Astrocyte (in vitro differentiated cells and primary cell): ENCODE results near the gene PPP3R1. TPM values are rescaled to one million over a fixed set of nuclear protein-coding genes. Genes with fewer than 3 reads are reported as not detected.

Experiments used
- DNase-seq: peaks from one replicate; pipeline ENCODE4 v3.0.0-alpha.2; 2010; ENCODE audit warnings: low read depth
- FAIRE-seq: peaks from 2 replicates; lab custom pipeline; 2011; peaks lifted over from hg19 to GRCh38; lab: Jason Lieb, UNC
- H2AFZ ChIP-seq: 2 replicates; pipeline ENCODE4 v1.6.0; 2012; ENCODE audit warnings: low read depth, low read length, inconsistent platforms
- H3K27ac ChIP-seq: 2 replicates; pipeline ENCODE4 v1.5.1; 2011; ENCODE audit warnings: low read depth, low read length, inconsistent platforms
- H3K27me3 ChIP-seq: 2 replicates; pipeline ENCODE4 v1.6.0; 2011; ENCODE audit warnings: low read length, inconsistent platforms; ENCODE audit not compliant: insufficient read depth
- H3K36me3 ChIP-seq: 2 replicates; pipeline ENCODE4 v1.5.1; 2011; ENCODE audit warnings: low read length, inconsistent platforms; ENCODE audit not compliant: insufficient read depth
- H3K4me1 ChIP-seq: 2 replicates; pipeline ENCODE4 v1.5.1; 2011; ENCODE audit warnings: low read length, inconsistent platforms; ENCODE audit not compliant: insufficient read depth
- H3K4me2 ChIP-seq: 2 replicates; pipeline ENCODE4 v1.6.0; 2012; ENCODE audit warnings: low read length, inconsistent platforms
- H3K4me3 ChIP-seq: 2 replicates; pipeline ENCODE4 v1.5.1; 2011; ENCODE audit warnings: low read depth, mild to moderate bottlenecking, low read length, inconsistent platforms; ENCODE audit not compliant: insufficient read depth
- H3K79me2 ChIP-seq: 2 replicates; pipeline ENCODE4 v1.6.0; 2012; ENCODE audit warnings: mild to moderate bottlenecking, low read length, inconsistent platforms; ENCODE audit not compliant: insufficient read depth
- H3K9ac ChIP-seq: 2 replicates; pipeline ENCODE4 v1.6.0; 2012; ENCODE audit warnings: mild to moderate bottlenecking, low read length, inconsistent platforms
- H3K9me3 ChIP-seq: 2 replicates; pipeline ENCODE4 v1.5.1; 2012; ENCODE audit warnings: low read depth, mild to moderate bottlenecking, low read length, inconsistent platforms; ENCODE audit not compliant: insufficient read depth
- H4K20me1 ChIP-seq: 2 replicates; pipeline ENCODE4 v1.6.0; 2012; ENCODE audit warnings: low read length, inconsistent platforms; ENCODE audit not compliant: insufficient read depth
- H3K27ac Mint-ChIP-seq: one replicate; pipeline ENCODE4 v1.8.0; 2021; ENCODE audit warnings: mild to moderate bottlenecking, mixed read lengths; ENCODE audit not compliant: unreplicated experiment
- H3K27me3 Mint-ChIP-seq: one replicate; pipeline ENCODE4 v1.8.0; 2021; ENCODE audit warnings: low read depth, mixed read lengths; ENCODE audit not compliant: unreplicated experiment
- H3K36me3 Mint-ChIP-seq: one replicate; pipeline ENCODE4 v1.8.0; 2021; ENCODE audit warnings: low read depth, mixed read lengths; ENCODE audit not compliant: unreplicated experiment
- H3K4me1 Mint-ChIP-seq: one replicate; pipeline ENCODE4 v1.8.0; 2021; ENCODE audit warnings: low read depth, mixed read lengths; ENCODE audit not compliant: unreplicated experiment
- H3K4me3 Mint-ChIP-seq: one replicate; pipeline ENCODE4 v1.8.0; 2021; ENCODE audit warnings: mild to moderate bottlenecking, moderate library complexity, mixed read lengths; ENCODE audit not compliant: unreplicated experiment
- H3K9me3 Mint-ChIP-seq: one replicate; pipeline ENCODE4 v1.8.0; 2021; ENCODE audit warnings: mild to moderate bottlenecking, mixed read lengths; ENCODE audit not compliant: unreplicated experiment
- CTCF ChIP-seq: IDR thresholded peaks from 2 replicates; pipeline ENCODE4 v1.5.1; 2011; ENCODE audit warnings: low read depth, mild to moderate bottlenecking, inconsistent platforms, low read length, moderate library complexity; ENCODE audit not compliant: insufficient read depth
- EZH2 ChIP-seq: IDR thresholded peaks from 2 replicates; pipeline ENCODE4 v1.6.1; 2012; ENCODE audit warnings: mild to moderate bottlenecking, low read length, inconsistent platforms; ENCODE audit not compliant: insufficient read depth
- total RNA-seq: library from RNA; stranded (reverse); gene quantifications from 2 replicates; pipeline ENCODE4 v1.2.1, GENCODE V29; 2021

The PPP3R1 gene
- total RNA-seq, 1 donor from 2014 or later, result 80.6 TPM

DNA sequence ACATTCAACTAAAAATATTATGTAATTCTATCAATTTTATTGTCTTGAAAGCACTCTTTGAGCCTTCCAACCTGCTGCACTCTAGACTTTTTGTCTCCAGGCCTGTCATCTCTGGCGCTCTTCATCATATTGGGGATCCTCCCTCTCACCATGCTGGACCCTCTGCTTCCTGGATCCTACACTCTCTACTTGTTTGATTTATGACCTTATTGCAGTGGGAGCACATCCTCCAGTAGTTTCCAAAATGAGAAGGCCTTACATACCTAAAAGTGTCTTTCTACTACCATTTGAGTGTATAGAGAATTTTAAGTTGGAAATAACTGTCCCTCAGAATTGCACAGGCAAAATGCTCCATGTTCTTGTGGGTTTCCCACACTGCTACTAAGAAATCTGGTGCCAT lies 69.4 kb downstream of the PPP3R1 start:
- H3K36me3 Mint-ChIP-seq, result peaks cover 7% of the 10 kb centered on the region
- DNase-seq, result no peak
- Histone ChIP-seq H3K9me3 (no peaks in the 10 kb centered on the region), H3K27me3 (no peaks in the 10 kb centered on the region), H3K4me2 (no peak overlapping the region), H2AFZ (no peak overlapping the region), H3K36me3 (peaks cover 25% of the 10 kb centered on the region), H3K79me2 (peaks cover 39% of the 10 kb centered on the region), H4K20me1 (peaks cover 31% of the 10 kb centered on the region), H3K4me1 (no peaks in the 10 kb centered on the region), H3K9ac (no peak overlapping the region), H3K27ac (no peak overlapping the region), H3K4me3 (no peak overlapping the region)
- no peaks in the 10 kb centered on the region for H3K4me1 Mint-ChIP-seq
- no peak overlapping the region for H3K4me3 Mint-ChIP-seq
- FAIRE-seq, result no peak
- no peaks in the 10 kb centered on the region for H3K9me3 Mint-ChIP-seq
- TF ChIP-seq CTCF (no peak), EZH2 (no peak)
- H3K27me3 Mint-ChIP-seq, result no peaks in the 10 kb centered on the region
- no peak overlapping the region for H3K27ac Mint-ChIP-seq

GRCh38 chr2:68178954-68179627 lies 73.2 kb downstream of the PPP3R1 start:
- peaks cover 19% of the 10 kb centered on the region for H3K79me2 ChIP-seq
- Mint-ChIP-seq H3K9me3 (no peaks in the 10 kb centered on the region), H3K4me3 (no peak overlapping the region), H3K4me1 (no peaks in the 10 kb centered on the region), H3K27me3 (no peaks in the 10 kb centered on the region), H3K27ac (no peak overlapping the region), H3K36me3 (peaks cover 6% of the 10 kb centered on the region)
- peaks cover 33% of the 10 kb centered on the region for H3K36me3 ChIP-seq
- H3K9ac ChIP-seq, result no peak overlapping the region
- H3K4me1 ChIP-seq, result no peaks in the 10 kb centered on the region
- H3K9me3 ChIP-seq, result no peaks in the 10 kb centered on the region
- FAIRE-seq (no peak), DNase-seq (no peak)
- no peak overlapping the region for H3K4me2 ChIP-seq
- no peak overlapping the region for H3K4me3 ChIP-seq
- H3K27ac ChIP-seq, result no peak overlapping the region
- TF ChIP-seq CTCF (no peak), EZH2 (no peak)
- no peak overlapping the region for H2AFZ ChIP-seq
- H3K27me3 ChIP-seq, result no peaks in the 10 kb centered on the region
- H4K20me1 ChIP-seq, result peaks cover 14% of the 10 kb centered on the region

DNA sequence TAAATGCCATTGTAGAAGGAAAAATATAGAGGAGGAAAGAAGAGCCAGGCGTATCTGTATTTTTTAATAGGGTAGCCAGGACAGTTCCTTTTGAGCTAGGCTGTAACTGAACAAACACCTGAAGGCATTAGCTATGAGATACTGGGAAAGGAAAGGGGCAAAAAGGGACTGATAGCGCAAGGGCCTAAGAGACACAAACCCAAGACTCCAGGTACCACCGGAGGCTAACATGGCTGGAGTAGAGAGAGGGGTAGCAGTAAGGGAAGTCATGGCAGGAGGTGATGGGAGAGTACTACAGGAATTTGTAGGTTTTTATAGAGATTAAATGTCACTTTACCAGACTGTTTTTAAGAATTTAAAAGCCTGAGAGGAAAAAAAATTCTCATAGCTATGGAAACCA lies 73.9 kb downstream of the PPP3R1 start:
- Mint-ChIP-seq H3K4me3 (no peak overlapping the region), H3K9me3 (no peaks in the 10 kb centered on the region), H3K4me1 (no peaks in the 10 kb centered on the region), H3K36me3 (peaks cover 5% of the 10 kb centered on the region), H3K27ac (no peak overlapping the region), H3K27me3 (no peaks in the 10 kb centered on the region)
- Histone ChIP-seq H3K27ac (no peak overlapping the region), H3K4me3 (no peak overlapping the region), H3K36me3 (peaks cover 30% of the 10 kb centered on the region), H2AFZ (no peak overlapping the region), H4K20me1 (peaks cover 8% of the 10 kb centered on the region), H3K9ac (no peak overlapping the region), H3K4me2 (no peak overlapping the region), H3K4me1 (no peaks in the 10 kb centered on the region), H3K79me2 (peaks cover 14% of the 10 kb centered on the region), H3K9me3 (no peaks in the 10 kb centered on the region), H3K27me3 (no peaks in the 10 kb centered on the region)
- FAIRE-seq (no peak), DNase-seq (no peak)
- TF ChIP-seq CTCF (no peak), EZH2 (no peak)
